Globus pallidus (tissue), 1 donor: ENCODE data around the gene SUSD2.
A peak's percentile ranks its signal among the peaks of the same experiment; 100 is the strongest.
"Not testable (repeated sequence)": the region's sequence is repeated elsewhere in the genome, so short reads cannot be mapped to it uniquely, and the experiment has no call there.

Source experiments
- DNase-seq: peaks from one replicate; pipeline ENCODE4 v3.0.0-alpha.2; 2015; ENCODE audit warnings: low spot score

SUSD2 gene

GRCh38 chr22:24188705-24189248, 7.5 kb downstream of the SUSD2 start:
- no peak for DNase-seq

DNA sequence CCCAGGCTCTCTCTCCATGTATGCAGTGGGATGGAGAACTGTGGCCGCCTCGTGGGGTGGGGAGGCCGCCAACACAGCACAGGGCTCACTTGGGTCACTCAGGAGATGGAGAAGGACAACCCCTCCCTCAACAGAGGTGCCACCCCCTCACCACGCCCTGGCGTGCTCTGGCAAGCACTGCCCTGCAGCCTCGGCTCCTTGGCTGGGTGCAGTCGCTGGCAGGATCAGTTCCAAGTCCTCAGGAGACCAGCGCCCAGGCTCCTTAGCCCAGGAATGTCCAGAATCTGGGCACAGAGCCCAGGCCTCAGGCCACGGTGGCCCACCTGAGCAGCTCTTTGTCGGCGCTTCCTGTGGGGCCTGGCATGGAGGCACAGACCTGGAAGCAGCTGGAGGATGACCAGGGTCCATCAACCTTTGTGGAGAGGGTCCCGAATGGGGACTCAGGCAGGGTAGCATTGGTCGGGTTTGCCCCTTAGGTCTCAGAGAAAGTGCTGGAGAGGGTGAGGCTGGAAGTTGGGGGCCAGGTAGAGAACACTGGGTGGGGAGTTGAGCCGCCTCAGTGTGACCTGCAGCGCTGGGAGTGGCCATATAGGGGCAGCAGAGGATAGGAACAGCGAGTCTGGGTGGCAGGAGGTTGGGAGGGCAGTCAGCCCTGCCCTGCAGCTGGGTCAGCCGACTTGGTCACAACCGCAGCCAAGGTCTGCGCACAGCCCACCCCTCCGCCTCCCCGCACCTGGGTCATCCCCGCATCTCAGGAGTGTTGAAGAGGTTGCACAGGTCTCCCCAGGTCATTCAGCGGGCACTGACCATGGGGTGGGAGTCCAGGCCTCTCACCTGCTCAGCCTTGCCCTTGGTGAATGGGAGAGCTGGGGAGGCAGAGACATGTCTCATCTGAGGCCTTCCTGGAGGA, 8.2 kb downstream of the SUSD2 start:
- DNase-seq = peak; percentile 20

DNA sequence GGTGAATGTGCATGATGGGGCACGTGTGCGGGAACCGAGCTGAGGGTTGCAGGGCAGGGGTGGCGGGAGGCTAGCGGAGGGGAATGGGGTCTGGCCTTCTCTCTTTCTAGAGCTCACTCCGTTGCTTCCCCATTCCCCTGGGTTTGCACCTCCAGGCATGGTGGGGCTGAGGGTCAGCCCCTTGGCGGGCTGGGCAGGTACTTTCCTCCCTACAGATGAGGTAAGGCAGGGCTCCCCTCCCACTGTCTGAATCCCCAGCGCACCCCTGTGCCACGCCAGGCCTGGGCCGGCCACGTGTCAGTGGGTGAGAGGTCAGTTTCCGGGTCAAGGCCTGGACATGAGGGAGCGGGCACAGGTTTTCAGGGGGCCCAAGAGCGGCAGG, 8.9 kb downstream of the SUSD2 start:
- DNase-seq = no peak

- no peak for DNase-seq
These were observed 9.4 kb downstream of the SUSD2 start for GRCh38 chr22:24190596-24191208.

DNA sequence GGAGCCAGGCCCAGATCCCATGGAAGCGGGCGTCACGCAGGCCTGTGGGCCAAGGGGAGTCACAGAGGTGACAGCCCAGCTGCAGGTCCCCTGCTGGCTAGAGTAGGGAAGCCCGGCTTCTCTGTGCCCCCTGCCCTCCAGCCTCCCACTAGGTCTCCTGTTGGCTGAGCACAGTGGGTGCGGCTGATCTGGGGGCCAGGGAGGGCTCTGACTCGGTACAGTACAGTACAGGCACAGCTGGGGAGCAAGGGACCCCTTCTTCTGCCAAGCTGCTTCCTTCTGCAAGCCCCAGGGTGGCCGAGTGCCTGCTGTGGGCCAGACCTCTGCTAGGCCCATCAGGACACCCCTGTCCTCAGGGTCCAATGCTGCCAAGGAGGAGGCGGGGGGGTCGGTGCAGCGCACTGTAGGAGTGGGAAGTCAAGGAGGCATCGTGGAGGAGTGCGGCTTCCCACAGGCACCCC, 10.1 kb downstream of the SUSD2 start:
- no peak for DNase-seq

DNA sequence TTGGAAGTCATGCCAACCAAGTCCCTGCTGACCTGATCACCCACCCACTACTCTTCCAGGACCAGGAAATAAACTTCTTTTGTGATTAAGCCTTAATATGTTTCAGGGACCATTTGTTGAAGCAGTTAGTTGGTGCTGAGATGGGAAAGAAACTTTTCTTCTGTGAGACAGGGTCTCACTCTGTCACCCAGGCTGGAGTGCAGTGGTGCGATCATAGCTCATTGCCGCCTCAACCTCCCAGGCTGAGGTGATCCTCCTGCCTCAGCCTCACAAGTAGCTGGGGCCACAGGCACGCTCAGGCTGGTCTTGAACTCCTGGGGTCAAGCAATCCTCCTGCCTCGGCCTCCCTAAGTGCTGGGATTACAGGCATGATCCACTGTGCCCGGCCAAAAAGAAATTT, 10.6 kb downstream of the SUSD2 start:
- DNase-seq = no peak

DNA sequence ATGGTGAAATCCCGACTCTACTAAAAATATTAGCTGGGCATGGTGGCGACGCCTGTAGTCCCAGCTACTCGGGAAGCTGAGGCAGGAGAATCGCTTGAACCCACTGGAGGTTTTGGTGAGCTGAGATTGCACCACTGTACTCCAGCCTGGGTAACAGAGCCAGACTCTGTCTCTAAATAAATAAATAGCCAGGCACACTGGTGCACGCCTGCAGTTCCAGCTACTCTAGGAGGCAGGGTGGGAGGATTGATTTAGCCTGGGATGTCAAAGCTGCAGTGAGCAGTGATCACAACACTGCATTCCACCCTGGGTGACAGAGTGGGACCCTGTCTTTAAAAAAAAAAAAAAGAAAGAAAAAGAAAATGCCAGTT, 17.4 kb downstream of the SUSD2 start:
- no peak for DNase-seq

DNA sequence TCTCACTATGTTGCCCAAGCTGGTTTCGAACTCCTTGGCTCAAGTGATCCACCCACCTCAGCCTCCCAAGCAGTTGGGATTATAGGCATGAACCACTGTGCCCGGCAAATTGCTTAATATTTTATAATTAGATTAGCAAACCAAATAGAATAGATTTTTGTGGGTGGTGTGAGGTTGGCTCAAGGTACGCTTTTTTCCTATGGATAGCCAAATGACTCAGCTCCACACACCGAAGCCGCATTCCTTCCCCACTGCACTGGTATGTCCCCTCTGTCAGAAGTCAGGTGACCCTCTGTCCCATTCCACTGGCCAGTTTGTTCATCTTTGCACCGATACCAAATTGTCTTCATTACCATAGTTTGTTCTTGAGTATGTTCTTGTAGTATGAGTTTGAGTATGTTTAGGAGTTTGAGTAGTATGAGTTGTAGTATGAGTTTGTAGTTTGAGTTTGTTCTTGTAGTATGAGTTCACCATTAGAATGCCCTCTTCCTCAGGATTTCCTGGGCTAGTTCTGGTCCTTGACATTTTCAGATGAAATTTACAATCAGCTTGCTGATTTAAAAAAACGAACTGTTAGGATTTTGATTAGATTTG, 19.4 kb downstream of the SUSD2 start:
- no peak for DNase-seq

DNA sequence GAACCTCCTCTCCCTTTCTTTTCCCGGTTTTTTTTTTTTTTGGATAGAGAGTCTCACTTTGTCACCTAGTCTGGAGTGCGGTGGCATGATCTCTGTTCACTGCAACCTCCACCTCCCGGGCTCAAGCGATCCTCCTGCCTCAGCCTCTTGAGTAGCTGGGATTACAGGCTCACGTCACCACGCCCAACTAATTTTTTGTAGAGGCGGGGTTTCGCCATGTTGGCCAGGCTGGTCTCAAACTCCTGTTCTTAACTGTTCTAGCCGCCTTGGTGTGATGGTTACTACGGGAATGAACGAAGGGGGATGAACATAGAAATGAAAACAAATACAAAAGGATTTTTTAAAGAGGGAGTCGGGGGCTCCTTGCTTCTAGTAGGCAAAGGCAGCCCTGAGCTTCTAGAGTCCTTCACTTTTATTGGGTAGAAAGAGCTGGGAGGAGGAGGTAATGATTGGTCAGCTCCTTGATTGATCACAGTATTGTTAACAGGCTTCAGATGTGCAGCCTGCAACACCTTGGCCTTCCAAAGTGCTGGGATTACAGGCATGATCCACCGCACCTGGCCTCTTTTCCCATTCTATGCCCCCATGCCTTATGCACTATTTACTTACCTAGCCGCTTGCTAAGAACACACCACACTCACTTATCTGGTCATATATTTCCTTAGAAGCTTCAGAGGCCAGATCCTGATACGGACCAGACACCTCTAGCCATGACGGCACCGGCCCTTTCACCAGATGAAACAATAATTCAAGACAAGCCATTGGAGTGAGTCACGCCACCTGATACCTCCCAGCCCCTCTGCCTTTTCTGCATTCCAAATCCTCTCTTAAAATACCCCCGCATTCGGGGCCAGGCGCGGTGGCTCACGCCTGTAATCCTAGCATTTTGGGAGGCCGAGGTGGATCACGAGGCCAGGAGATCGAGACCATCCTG, 20.7 kb downstream of the SUSD2 start:
- no peak for DNase-seq

DNA sequence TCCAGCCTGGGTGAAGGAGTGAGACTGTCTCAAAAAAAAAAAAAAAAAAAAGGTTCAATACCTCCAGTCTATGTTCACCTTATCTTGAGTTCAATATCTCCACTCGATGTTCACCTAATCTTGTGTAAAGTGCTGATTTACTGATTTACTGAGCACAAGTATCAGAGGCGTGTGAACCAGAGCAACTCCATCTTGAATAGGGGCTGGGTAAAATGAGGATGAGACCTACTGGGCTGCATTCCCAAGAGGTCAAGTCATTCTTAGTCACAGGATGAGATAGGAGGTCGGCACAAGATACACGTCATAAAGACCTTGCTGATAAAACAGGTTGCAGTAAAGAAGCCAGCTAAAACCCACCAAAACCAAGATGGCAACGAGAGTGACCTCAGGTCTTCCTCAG, 22.6 kb downstream of the SUSD2 start:
- DNase-seq = not testable (repeated sequence)

- no peak for DNase-seq
These were observed 24.3 kb downstream of the SUSD2 start for GRCh38 chr22:24205438-24206195.

DNA sequence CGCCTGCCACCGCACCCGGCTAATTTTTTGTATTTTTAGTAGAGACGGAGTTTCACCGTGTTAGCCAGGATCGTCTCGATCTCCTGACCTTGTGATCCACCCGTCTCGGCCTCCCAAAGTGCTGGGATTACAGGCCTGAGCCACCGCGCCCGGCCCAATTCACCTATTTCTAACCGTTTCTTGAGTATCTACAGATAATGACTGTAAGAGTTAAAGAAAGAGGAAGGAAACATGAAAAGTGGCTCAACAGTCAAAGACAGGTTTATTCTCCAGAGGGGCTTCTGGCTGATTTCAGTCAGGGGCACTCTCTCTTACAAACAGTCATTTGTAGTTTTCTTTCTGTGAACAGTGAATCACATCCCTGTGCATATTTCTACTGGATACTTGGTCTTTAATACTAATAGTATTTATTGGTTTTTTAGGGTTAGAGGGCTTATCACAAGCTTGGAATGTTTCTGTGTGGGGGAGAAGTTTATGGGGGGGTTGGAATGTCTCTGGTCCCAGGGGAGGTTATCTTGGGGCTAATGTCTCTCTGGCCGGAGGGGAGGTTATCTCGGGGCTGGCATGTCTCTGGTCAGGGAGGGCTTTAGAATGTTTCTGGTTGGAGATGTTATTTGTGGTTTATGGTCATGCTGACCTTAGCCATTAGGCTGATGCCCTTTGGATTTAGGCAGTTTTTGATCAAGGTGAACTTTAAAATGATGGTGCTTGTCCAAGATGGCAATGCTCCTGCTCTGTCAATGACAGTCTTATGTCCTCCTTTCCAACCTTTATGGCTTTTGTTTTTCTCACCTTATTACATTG, 25.4 kb downstream of the SUSD2 start:
- DNase-seq = not testable (repeated sequence)

- no peak for DNase-seq
These were observed 26.2 kb downstream of the SUSD2 start for GRCh38 chr22:24207264-24208011.

DNA sequence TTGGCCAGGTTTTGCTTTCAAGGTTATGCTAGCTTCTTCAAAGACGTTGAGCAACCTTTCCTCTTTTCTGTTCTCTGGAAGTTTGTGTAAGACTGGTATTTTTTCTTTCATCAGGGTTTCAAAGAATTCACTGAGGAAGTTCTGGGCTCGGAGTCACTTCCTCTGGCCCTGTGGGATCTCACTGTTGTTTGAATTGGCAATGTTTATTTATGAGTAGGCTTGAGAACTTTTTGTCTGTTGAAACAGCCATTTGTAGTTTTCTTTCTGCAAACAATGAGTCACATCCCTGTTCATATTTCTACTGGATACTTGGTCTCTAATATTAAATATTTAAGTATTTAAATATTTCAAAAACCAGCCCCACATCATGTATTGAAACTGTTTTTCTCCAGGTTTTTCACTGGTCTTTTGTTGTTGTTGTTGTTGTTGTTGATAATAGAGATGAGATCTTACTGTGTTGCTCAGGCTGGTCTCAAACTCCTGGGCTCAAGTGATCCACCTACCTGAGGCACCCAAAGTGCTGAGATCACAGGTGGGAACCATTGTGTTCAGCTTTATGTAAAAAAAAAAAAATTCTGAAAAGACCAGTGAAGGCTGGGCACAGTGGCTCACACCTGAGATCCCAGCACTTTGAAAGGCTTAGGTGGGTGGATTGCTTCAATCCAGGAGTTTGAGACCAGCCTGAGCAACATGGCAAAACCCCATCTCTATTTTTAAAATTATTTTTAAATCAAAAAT, 26.9 kb downstream of the SUSD2 start:
- DNase-seq = peak; percentile 50

DNA sequence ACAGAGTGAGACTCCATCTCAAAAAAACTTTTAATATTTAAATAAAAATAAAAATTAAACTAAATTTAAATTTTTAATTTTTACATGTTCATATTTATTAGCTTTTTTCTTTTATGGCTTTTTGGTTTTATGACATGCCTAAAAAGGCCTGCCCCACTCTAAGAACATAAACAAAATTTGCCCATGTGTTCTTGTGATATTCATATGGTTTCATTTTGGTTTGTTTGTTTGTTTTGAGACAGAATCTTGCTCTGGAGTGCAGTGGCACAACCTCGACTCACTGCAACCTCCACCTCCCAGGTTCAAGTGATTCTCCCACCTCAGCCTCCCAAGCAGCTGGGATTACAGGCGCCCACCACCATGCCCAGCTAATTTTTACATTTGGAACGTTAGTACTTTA, 27.7 kb downstream of the SUSD2 start:
- DNase-seq = no peak

DNA sequence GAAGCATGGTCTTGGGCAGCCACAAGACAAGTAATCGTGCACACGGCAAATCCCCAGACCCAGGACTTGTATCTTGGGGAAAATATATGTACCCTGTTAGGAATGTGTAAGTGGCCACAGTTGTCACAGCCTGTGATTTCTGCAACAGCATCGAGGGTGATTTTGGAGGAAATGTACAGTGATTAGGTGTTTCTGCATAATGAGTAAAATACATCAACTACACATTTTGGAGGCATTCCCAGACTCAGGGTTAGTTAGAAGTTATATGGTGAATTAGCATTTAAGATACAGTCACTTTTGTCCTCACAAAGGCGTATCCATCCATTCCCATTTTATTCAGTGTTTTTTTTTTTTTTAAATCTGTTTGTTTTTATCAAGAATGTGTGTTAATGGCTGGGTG, 28.4 kb downstream of the SUSD2 start:
- no peak for DNase-seq

- not testable (repeated sequence) for DNase-seq
These were observed 29.1 kb downstream of the SUSD2 start for GRCh38 chr22:24210409-24210808.

DNA sequence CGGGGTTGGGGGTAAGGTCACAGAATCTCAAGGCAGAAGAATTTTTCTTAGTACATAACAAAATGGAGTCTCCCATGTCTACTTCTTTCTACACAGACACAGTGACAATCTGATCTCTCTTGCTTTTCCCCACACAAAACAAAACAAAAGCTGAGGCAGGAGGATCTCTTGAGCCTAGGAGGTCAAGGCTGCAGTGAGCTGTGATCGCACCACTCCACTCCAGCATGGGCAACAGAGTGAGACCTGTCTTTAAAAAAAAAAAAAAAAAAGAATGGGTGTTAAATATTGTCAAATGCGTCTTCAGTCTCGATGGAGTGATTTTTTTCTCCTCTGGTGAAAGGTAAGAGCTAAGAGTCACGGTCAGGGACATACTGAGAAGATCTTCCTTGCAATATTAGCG, 30.4 kb downstream of the SUSD2 start:
- DNase-seq = not testable (repeated sequence)

GRCh38 chr22:24213111-24213510, 31.8 kb downstream of the SUSD2 start:
- not testable (repeated sequence) for DNase-seq
